ENCODE results near the gene MRNIP.

DNA sequence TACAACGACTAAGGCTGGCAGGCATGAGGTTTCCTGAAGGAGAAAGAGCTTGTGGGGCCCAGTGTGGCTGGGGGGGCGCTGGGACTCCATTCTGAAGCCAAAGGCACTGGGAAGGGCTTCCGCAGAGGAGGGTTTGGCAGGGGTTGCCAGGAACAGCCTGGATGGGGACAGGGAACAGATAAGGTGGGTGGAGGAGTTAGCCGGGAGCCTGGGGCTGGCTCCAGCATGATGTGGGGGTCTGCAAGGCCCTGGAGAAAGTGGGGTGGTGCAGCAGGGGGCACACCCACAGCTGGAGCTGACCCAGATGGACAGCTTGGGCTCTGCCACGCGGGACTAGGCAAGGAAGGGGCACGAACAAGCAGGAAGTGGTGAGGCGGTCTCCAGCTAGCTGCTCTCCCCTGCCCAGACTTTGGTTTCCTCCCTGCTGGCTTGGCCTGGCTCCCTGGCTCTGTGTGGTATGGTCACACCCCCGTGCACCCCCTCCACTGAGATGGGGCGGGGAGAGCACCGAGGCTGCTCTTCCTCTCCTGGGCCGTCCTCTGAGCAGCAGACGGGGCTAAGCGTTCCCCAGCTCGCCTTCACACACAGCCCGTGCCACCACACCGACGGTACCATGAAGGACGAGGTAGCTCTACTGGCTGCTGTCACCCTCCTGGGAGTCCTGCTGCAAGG is 65.0 kb downstream of the MRNIP start, which contains the start of gene LTC4S:
- TF ChIP-seq POLR2A (IDR thresholded peaks at IDR 0.05) (no peak), POLR2AphosphoS5 (IDR thresholded peaks at IDR 0.05) (peak; percentile 74 to 84 (median 83))
- TF ChIP-seq, protein P1, sequence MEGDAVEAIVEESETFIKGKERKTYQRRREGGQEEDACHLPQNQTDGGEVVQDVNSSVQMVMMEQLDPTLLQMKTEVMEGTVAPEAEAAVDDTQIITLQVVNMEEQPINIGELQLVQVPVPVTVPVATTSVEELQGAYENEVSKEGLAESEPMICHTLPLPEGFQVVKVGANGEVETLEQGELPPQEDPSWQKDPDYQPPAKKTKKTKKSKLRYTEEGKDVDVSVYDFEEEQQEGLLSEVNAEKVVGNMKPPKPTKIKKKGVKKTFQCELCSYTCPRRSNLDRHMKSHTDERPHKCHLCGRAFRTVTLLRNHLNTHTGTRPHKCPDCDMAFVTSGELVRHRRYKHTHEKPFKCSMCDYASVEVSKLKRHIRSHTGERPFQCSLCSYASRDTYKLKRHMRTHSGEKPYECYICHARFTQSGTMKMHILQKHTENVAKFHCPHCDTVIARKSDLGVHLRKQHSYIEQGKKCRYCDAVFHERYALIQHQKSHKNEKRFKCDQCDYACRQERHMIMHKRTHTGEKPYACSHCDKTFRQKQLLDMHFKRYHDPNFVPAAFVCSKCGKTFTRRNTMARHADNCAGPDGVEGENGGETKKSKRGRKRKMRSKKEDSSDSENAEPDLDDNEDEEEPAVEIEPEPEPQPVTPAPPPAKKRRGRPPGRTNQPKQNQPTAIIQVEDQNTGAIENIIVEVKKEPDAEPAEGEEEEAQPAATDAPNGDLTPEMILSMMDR (IDR thresholded peaks at IDR 0.05 in 8 of 11, conservative IDR thresholded peaks at IDR 0.05 in 3 of 11): no peak
